LNCaP clone FGC (cell line): ENCODE data around the gene KCND3.

ENCODE experiments used
- DNase-seq: peaks from one replicate; pipeline ENCODE4 v3.0.0-alpha.2; 2011; ENCODE audit warnings: low read depth
- H3K4me3 ChIP-seq: 2 replicates; pipeline ENCODE4 v1.5.1; 2011; ENCODE audit warnings: mild to moderate bottlenecking, low read depth, low read length, control low read depth
- CTCF ChIP-seq: IDR thresholded peaks from 2 replicates; pipeline ENCODE4 v1.5.1; 2012; ENCODE audit warnings: mild to moderate bottlenecking; ENCODE audit not compliant: control insufficient read depth, insufficient read depth; ENCODE audit errors: extremely low read depth

The KCND3 gene

GRCh38 chr1:112002514-112002913 is 13.0 kb upstream of the KCND3 start:
- TF ChIP-seq CTCF, result no peak
- no peak for DNase-seq
- no peak overlapping the region for H3K4me3 ChIP-seq

- no peak for DNase-seq
- no peak overlapping the region for H3K4me3 ChIP-seq
- no peak for TF ChIP-seq CTCF
Measured at GRCh38 chr1:112001436-112001835, 12.0 kb upstream of the KCND3 start.

- TF ChIP-seq CTCF, result no peak
- DNase-seq, result no peak
- H3K4me3 ChIP-seq, result no peak overlapping the region
Measured at GRCh38 chr1:112000048-112000447, 10.6 kb upstream of the KCND3 start.

GRCh38 chr1:111998332-111998731 is 8.9 kb upstream of the KCND3 start:
- no peak for TF ChIP-seq CTCF
- DNase-seq, result no peak
- H3K4me3 ChIP-seq, result no peak overlapping the region

- no peak for DNase-seq
- no peak for TF ChIP-seq CTCF
- H3K4me3 ChIP-seq, result no peak overlapping the region
Measured at GRCh38 chr1:111992476-111992875, 3.0 kb upstream of the KCND3 start.

DNA sequence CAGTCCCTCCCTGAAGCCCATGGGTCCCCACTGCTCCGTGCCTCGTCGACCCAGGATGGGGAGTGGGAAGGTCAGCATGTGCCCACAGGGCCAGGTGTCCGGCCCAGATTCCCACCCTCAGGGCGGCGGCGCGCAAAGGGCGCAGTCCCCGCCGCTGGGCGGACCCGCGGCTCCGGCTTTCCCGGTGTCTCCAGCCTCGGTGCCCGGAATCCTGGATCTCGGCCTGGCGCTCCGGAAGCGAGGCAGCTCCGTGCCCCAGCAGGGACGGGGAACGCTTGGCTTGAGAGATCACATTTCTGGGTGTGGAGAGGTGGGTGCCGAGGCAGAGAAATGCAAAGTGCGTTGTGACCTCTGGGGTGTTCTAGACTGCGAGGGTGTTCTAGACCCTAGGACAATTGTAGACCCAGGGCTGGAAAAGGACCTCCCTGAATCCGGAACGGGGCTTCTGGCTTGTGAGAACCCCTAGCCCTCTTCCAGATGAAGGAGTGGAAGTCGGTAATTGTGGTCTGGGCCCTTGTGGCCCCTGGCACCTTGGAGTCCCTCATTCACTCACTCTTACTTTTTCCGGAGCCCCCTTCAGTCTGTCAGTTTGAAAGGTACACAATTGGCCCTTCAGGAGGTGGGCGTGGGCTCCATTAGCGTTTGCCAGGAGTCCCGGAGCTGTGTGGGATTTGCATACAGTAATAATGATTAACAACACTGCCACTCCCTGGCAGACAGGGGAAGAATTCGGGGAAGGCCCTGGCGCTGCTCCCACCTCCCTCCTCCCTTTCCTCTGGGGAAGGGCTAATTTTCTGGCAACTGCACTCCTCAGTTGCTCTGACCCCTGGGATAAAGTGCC is 1.6 kb upstream of the KCND3 start:
- peak; percentile 78 for TF ChIP-seq CTCF
- peak; percentile 67 for DNase-seq
- peak overlapping the region; percentile 62 for H3K4me3 ChIP-seq

DNA sequence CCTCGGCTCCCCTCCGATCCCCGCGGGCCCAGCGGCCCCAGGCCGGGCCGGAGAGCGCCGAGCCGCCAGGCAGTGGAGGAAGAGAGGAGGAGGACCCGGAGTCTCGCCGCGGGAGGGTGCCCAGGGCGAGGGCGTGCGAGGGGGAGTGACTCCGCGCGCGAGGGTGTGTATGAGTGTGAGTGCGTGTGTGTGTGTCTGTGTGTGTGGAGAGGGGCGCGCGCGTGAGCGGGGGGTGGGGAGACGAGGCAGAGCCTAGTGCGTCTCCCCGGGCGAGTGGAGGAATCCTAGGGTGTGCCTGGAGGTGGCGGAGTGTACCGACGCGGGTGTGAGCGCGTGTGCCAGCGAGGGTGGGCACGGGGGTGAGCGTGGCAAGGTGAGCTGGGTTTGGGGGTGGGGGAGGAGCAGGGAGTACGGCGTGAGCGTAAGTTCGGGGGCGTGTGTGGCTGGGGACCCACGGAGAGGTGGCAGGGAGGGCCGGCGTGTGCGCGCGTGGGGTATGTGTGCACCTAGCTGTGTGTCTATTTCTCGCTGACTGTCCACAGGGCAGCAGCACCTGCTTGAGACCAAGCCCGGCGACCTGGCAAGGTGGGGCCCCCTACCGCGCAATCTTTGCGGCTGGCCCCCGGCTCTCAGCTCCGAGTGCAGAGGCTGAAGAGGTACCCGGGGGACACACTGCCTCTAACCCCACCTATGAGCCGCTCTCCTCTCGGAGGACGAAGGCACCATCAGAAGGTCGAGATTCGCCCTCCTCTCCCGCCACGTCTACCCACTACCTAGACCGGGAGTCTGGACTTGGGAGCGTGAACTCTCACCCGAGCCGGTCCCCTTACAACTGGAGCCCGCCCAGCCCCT is 784 bp upstream of the KCND3 start:
- TF ChIP-seq CTCF, result 0 out of 2 replicates have a peak, but pooled peaks have one; percentile 18

More for the DNA sequence above, 784 bp upstream of the KCND3 start:
- DNase-seq, result no peak
- H3K4me3 ChIP-seq, result peak overlapping the region; percentile 62
